Right renal cortex interstitium (tissue), 3 donors: ENCODE measurements around the gene RPTOR. TPM values are rescaled to one million over a fixed set of nuclear protein-coding genes. Genes with fewer than 3 reads are reported as not detected.

Source experiments
- DNase-seq, 3 donors: peaks; one replicate each; pipeline ENCODE4 v3.0.0-alpha.2; 2013; ENCODE audit warnings: low read depth in 3 of 3, low spot score in 2 of 3
- polyA plus RNA-seq, 3 donors: library from polyadenylated mRNA; unstranded; fragments of 120-200 nt; gene quantifications; one replicate each; pipeline ENCODE4 v1.2.1, GENCODE V29; 2013; ENCODE audit not compliant: insufficient read length in 3 of 3

Gene RPTOR
- polyA plus RNA-seq, 3 donors, result 16.7 to 18.7 (median 17.1) TPM

DNA sequence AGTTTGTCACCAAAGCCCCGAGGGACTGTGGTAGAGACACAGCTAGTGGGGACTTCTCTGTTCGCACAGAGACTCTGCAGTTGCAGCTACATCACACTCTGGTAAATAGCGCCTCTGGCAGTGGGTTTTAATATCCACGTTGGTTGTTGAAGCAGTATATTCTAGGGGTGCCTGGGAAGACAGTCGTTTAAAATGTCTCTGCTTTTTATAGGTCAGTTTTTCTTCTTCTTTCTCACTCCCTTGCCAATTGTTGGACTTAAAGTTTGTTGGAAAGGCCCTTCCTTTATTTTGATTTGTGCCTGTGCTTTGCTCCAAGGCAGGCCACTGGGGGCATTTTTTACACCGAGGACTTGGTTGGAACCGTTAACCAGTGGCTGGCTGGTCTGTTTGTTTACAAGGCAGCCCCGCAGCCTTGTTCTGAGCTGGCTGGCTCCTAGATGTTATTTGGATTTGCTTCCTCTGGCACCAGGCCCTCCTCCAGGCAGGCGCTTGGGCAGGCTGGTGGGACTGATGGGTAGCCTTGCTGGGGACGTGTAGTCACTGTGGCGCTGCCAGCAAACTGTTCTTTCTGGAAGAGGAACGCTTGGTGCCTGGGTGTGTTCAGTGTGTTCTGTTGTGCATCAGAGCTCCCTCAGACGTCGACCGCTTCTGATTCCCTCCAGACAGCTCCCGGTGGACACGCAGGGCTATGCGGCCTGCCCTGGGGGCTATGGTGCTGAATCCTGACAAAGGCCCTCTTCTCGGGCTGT, 228.8 kb downstream of the RPTOR start:
- no peak for DNase-seq

DNA sequence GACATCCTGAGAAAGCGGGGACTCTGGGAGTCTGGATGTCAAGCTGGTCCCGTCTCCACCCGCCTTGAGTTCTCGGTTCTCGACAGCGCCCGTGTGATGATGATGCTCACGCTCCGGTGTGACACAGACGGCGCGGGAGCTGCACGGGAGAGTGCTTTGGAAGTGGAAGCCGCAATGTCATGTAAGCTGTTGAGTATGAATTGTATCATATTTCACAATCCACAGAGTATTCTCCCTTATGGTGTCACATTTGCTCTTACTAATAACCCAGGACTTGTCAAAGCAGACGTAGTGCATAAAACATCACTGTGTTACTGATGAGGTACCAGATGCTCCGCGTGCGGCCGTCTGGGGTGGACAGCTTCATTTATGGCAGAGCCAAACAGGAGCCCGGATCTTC, 229.5 kb downstream of the RPTOR start:
- no peak for DNase-seq

- DNase-seq, result no peak
Measured at GRCh38 chr17:80774643-80775281, 230.1 kb downstream of the RPTOR start.

GRCh38 chr17:80775863-80776262, 231.2 kb downstream of the RPTOR start:
- no peak for DNase-seq

DNA sequence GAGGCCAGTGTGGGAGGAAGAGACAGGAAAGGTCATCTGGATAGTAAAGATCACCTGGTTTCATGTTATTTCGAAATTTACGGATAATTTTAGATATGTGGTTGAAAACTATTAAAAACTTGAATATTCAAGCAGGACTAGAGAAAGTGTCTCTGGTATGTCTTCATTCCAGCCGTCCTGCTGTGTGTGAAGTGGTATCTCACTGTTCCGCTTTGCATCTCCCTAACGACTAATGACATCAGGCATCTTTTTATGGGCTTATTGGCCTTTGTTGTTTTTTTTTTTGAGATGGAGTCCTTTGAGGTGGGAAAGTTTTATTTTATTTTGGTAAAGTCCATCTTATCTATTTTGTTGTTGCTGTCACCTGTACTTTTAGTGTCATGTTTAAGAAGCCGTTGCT, 232.6 kb downstream of the RPTOR start:
- no peak for DNase-seq

DNA sequence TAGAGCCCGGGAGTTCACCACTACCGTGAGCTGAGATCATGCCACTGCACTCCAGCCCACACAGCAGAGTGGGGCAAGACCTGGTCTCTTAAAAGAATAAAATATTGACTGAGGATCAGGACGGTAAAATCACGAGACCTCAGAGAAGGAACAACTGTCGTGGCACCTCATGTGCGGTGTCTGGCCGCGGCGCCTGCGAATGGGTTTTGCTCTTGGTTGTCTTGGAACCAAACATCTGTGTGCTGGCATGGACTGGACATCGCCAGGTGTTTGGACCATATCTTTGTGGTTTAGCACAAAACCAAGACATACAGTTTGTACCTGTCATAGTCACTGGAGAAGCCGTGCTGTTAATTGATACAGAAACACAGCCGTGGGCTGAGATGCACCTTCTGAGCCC, 234.1 kb downstream of the RPTOR start:
- no peak for DNase-seq

GRCh38 chr17:80779336-80779735, 234.7 kb downstream of the RPTOR start:
- DNase-seq, result no peak

DNA sequence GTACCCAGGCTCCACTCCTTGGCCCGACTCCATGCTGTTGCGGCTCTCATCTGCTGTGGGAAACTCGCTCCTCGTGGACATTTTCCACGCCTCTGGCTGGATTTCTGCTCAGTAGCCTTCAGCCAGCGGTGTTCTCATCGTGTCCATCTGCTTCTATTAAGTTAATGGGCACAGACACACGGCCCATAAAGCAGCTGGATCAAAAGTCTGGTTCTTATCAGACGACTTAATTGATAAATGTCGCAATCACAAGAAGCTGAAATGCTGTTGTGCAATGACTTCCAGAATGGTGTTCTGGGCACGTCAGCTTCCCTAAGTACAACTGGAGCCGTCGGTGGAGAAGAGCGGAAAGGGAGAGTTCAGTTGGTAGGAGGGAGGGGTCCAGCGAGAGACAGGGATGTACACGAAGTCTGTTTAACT, 235.3 kb downstream of the RPTOR start:
- DNase-seq, result no peak

- no peak for DNase-seq
Measured at GRCh38 chr17:80780381-80781198, 236.0 kb downstream of the RPTOR start.

- DNase-seq, result no peak
Measured at GRCh38 chr17:80781211-80781610, 236.6 kb downstream of the RPTOR start.

GRCh38 chr17:80781807-80782277, 237.2 kb downstream of the RPTOR start:
- no peak for DNase-seq

DNA sequence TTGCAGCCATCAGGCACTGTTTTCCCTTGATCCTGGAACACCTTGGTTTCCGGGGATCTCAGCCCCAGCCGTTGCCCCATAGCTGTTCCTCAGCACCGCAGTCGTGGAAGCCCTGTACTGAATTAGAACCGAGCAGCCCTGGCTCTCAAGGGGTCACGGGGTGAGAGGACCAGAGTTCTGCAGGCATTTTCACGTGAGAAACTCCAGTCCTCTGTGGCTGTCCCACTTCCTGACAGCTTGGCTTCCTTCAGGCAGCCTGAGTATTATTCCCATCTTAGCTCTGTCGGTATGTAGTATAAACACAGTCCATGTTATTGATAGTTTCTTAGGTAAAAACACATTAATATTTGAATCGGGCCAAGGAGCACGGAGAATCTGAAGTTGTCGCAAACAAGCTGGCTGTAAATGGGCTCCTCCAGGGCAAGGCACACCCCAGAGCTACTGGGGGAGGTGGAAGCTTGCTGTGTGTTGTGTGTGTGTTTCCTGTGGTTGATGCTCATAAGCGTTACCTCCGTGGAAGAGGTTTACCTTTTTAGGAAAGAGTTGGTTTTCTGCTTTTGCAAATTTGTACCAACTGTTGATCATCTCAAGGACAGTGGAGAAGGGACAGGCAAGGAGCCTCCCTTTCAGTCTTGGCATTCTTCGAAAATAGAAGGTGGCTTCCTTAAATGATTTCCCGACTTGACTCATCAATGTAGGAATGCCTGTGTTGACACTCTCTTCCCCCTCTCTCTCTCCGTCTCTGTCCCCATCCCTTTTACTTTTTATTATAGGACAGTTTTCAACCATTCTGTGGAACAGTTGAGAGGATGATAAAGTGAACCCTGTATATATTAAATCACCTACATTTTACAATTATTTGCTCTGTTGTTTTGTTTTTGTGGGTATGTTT, 238.1 kb downstream of the RPTOR start:
- no peak for DNase-seq

GRCh38 chr17:80783486-80783885, 238.8 kb downstream of the RPTOR start:
- no peak for DNase-seq

- no peak for DNase-seq
Measured at GRCh38 chr17:80783971-80784370, 239.3 kb downstream of the RPTOR start.

- DNase-seq, result no peak
Measured at GRCh38 chr17:80785477-80786178, 241.0 kb downstream of the RPTOR start.

DNA sequence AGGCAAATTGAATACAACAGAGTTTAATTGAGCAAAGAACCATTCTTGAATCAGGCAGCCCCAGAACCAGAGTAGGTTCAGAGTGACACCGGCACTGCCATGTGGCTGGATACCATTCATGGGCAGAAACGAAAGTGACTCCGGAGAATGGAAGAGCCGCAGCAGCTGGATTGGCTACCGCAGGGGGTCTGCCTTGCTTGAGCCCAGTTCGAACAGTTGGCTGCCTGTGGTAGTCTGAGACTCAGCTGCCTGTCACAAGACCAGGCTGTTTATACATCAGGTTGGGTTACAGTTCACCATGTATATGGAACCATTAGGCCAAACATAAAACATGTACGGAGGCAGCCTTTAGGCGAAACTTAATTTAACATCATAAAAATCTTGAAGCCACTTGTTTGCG, 241.8 kb downstream of the RPTOR start:
- DNase-seq, result no peak

- DNase-seq, result no peak
Measured at GRCh38 chr17:80786887-80787286, 242.2 kb downstream of the RPTOR start.

DNA sequence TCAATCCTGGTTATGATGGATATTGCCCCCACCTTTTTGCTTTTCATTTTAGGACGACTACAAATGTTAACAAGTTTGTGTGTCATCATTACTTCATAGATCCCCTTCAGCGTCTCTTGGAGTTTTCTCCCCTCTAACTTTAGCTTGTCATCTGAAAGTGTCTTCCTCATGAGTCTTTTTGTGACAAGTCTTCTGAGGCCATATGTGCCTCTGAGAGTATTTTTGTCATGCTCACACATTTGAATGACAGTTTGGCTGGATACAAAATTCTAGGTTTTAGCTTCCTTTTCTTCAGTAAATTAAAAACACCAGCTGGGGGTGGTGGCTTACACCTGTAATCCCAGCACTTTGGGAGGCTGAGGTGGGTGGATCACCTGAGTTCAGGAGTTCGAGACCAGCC, 243.2 kb downstream of the RPTOR start:
- DNase-seq, result no peak

DNA sequence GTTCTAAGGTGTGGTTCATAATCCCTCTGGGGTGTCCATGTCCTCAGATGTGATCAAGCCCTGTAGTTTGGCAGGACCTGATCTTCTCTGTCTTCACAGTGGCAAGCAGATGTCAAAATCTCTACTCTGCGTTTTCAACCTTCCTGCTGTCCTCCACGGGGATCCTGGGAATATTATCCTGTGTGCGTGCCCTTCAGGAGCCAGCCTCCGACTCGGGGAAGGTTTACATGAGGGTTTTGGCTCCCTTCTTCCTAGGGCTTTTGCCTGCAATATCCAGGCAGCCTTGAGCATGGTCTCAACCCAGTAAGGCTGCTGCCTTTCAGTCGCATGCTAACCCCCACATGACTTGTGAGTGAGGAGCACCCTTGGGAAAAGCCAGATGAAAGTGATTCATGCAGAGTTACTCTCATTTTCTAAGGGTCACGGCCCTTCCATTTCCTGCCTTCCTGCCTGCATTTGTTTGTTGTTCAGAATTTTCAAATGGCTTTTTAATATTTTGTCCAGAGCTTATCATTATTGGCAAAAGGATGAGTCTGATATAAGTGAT, 244.8 kb downstream of the RPTOR start:
- no peak for DNase-seq
